TTC549 (cell line): Measurements from ENCODE around the gene TTLL11.
"Not testable (repeated sequence)": the region's sequence is repeated elsewhere in the genome, so short reads cannot be mapped to it uniquely, and the experiment has no call there.

ENCODE experiments used
- FAIRE-seq: peaks from 2 replicates; lab custom pipeline; 2012; peaks lifted over from hg19 to GRCh38; lab: Jason Lieb, UNC

The TTLL11 gene

DNA sequence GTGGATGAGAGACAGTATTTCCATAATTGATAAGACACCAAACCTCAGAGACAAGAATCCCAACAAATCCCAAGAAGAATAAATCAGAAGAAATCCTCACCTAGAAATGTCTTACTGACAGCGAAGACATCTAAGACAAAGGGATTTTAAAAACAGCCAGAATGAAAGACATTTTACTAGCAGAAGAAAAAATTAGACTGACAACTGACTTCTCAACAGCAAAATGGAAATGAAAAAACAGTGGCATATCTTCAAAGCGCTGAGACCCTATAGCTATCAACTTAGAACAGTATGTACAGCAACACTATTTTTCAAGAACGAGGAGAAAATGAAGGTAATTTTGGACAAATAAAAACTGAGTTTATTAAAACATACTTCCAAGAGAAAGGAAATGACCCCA, 16.3 kb downstream of the TTLL11 start:
- FAIRE-seq = no peak

- no peak for FAIRE-seq
These were observed 17.0 kb downstream of the TTLL11 start for GRCh38 chr9:122076117-122076516.

GRCh38 chr9:122075135-122076030, 17.7 kb downstream of the TTLL11 start:
- no peak for FAIRE-seq

DNA sequence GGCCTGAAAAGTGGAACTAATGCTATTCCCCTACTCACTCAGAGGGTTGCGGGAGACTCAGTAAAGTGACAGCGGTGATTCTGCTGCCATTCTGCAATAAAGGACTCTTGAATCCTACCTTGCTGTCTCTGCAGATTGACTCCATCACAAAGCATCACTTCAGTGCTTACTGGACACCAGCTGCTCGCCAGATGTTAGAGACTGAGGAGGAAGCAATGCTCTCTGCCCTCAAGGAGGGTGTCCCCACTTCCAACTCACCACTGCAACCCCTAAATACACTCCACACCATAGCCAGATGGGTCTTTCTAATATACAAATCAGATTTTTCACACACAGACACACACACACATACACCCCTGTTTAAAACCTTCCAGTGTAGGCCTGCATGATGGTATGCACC, 21.4 kb downstream of the TTLL11 start:
- no peak for FAIRE-seq

GRCh38 chr9:122070728-122071515, 22.2 kb downstream of the TTLL11 start:
- no peak for FAIRE-seq

- FAIRE-seq = not testable (repeated sequence)
These were observed 26.4 kb downstream of the TTLL11 start for GRCh38 chr9:122066680-122067079.

DNA sequence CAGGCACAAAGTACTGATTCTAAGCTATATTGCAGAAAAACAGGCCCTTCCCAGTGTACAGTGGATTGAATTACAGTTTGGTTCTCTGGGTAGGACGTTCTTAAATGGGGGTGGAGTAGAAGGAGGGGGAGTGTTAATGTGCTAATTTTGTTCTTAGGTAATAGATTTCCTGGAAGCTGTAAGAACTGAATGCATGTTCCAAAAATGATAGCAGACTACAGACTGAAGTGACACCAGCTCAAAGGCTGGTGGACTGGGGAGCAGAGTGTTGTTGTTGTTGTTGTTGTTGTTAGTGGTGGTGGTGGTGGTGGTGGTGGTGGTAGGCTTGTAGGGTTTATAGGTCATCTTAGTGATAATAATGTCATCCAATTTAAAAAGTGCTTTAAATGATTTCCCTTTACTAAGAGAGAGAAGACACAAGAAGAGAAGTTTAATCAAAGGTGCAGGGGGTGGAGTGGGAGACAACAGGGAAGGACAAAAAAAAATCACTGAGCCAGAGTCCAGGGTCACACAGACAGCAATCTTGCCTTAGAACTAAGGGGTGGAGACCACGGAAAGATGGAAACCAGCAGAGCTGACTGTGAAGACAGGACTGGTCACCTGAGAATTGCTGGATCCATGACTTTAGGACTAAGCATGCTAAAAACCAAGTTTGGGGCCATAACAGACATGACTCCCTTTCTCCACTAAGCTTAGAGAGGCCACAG, 27.0 kb downstream of the TTLL11 start:
- FAIRE-seq = no peak

- no peak for FAIRE-seq
These were observed 32.6 kb downstream of the TTLL11 start for GRCh38 chr9:122060481-122060880.

DNA sequence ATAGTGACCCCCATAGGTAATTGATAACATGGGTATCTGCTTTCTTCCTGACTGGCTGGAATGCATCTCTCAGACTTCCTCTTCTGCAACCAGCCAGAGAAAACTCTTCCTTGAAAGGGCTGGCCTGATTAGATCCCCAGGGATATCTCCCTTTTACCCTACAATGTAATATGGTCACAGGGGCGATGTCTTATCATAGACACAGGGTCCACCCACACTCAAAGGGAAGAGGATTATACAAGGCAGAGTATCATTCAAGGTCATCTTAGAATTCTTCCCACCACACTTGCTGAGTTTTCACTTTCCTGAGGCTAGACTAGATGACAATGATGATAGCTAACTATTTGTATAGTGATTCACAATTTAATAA, 33.2 kb downstream of the TTLL11 start:
- FAIRE-seq = no peak

DNA sequence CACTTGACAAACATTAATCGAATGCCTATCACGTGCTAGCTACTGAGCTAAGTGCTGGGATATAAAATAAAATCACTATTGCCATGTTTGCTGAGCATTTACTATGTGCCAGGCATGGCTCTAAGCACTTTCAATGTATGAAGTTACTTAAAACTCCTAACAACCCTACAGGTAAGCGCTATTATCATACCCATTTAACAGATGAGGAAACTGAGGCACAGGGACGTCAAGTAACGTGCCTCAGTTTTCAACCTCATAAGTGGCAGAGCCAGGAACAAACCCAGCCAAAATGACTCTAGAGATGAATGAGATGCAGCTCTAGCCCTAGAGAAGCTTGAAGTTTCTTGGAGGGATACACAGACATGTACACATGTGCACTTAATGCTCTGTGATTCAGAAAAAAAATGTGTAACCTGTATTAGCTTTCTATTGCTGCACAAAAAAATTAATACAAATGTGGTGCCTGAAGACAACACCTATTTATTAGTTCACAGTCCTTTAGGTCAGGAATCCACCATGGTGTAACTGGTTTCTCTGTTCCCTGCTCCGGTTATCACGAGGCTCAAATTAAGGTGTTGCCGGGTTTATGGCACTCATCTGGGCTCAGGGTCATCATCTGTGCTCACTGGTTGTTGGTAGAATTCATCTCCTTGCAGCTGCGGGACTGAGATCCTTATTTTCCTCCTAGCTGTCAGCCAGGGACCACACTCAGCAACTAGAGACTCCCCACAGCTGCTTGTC, 33.7 kb downstream of the TTLL11 start:
- no peak for FAIRE-seq

DNA sequence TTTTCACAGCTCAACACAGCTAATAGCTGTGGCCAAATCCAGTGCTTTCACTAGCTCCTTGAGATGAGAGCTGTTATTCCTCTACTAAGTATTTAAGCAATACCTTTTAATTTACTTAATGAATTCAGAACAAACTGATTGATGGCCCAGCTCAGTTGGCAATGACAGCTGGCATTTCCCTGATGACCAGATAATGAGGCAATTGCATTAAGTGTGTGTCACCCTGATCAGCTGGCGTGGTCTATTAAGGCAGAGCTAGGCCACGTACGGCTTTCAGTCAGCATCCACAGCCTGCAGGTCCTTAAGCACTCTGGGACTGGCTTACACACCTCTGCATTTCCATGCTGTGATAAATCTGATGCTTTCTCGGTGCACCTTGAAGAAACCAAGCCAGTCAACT, 34.4 kb downstream of the TTLL11 start:
- FAIRE-seq = no peak

- FAIRE-seq = no peak
These were observed 35.1 kb downstream of the TTLL11 start for GRCh38 chr9:122058051-122058450.

DNA sequence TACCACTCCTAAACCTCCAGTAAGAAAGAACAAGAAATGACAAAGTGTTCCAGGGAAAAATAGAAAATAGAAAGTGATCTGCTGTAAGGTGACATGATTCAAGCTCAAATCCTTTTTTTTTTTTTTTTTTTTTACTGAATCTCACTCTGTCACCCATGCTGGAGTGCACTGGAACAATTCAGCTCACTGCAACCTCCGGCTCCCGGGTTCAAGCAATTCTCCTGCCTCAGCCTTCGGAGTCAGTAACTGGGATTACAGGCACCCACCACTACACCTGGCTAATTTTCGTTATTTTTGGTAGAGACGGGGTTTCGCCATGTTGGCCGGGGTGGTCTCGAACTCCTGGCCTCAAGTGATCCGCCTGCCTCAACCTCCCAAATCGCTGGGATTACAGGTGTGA, 35.9 kb downstream of the TTLL11 start:
- FAIRE-seq = no peak

GRCh38 chr9:122056484-122056883, 36.6 kb downstream of the TTLL11 start:
- no peak for FAIRE-seq

DNA sequence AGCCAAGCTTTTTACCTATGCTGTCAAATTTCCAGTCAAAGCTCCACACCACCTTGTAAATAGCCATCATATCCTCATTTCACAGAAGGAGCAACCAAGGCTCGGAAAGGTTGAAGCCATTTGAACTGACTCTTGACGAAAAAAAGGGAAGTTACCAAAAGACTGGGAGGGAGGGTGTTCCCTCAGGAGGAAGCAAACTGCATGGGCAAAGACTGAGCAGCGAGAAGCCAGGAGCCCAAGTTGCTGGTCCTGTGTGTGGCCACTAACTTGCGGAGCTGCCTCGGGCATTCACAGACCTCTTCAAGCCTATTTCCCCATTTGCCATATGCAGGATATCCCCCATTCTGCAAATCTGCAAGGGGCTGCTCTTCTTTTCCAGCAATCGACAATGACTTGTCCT, 37.4 kb downstream of the TTLL11 start:
- no peak for FAIRE-seq

DNA sequence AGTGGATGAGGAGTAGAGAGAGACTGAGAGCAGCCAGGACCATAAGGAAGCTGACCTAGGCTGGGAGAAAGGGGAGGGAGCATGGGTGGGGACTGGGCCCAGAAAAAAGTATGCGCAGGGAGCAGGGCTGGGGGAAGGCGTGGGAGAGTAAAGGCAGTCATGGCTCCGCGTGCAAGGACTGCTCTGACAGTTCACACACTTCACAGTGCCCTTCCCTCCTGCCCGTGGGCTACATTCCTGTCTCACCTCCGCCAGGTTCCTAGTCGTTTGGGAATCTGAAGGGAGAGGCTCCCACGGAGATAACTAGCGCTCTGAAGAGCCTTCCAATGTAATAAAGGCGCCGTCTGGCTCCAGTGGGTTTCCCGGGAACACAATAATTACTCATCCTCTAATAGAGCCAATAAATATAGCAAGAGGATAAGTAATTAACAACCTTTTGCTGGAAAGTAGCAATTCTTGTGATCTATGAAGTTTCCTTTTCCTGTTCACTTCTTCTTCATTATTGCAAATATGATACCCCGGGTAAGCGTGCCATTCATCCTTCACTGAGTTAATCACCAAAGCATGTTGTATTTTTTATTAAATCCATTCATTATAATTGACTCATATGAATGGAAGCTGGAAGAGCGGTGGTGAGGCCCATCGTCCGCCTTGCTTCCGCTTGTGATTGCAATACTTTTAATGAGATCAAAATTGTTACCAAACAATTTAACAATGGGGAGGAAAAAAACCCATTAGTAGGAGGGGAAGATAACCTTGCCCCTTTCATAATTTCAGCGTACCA, 39.3 kb downstream of the TTLL11 start:
- FAIRE-seq = no peak

GRCh38 chr9:122053064-122053463, 40.0 kb downstream of the TTLL11 start:
- FAIRE-seq = no peak

DNA sequence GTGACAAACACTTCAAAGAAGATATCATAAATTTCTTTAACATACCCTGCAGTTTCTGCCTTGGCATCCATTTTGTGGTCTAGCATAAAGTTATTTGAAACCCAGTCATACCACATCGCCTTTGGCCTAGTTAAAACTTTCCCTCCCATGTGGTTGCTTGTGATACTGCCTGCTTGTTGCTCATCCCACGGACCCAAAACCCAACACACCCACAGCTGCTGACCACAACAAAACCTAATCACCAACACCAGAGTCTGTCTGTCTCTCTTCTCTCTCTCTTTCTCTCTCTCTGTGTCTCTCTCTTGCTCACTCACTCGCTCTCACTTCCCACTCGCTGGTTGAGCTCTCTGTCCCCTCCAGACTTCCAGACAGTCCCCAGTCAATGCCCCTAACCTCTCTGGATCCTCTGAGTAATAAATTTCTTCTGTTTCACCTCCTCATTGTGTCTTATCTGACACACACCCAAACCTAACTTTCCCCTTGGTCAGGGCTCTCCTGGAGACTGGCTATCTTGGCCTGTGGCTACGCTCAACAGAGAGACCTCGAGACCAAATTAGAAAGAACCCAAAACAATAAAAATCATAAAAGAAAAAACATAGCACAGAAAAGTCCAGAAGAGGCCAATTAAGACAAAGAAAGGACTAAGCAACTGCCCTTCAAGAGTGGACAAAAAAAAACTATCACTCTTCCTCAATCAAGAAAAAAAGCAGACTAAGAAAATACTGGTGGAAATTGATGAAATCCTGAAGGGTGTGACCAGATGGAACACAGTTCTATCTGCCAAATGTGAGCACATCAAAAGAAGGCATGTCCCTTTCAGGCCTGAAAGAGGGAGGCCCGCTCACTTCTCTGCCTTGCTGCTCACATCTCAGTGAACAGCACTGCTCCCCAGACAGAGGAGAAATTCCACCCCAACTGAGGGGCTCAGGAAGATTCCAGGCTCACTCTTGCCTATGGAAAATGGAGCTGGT, 41.5 kb downstream of the TTLL11 start:
- no peak for FAIRE-seq

GRCh38 chr9:122050167-122050566, 42.9 kb downstream of the TTLL11 start:
- no peak for FAIRE-seq

GRCh38 chr9:122042056-122042455, 51.1 kb downstream of the TTLL11 start:
- FAIRE-seq = no peak
